ENCODE data around the gene YIF1A.

DNA sequence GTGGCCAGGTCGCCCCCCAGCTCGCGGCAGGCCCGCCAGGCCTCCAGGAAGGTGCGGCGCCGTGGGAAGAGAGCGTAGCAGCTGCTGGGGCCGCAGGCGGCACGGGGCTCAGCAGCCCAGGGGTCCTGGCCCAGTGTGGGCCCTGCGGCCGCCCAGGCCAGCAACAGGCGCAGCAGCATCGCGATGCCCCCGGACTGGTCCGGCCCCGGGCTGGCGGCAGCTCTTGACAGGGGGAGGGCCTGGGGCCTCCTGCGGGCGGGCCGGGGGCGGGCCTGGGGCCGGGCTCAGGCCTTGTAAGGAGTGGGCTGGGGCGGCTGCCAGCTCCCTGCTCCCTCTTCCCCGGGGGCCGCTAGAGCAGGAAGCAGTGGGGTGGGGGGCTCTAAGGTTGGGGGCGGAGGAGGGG, 27.9 kb upstream of the YIF1A start, which contains the start of gene CD248:
- no peak for TF ChIP-seq CTCF (IDR thresholded peaks at IDR 0.05; ENCODE audit: borderline replicate concordance, extremely low read depth, low read length, poor library complexity, severe bottlenecking)
- no peak for TF ChIP-seq EZH2 (IDR thresholded peaks at IDR 0.05; ENCODE audit: borderline replicate concordance, low read depth, low read length, severe bottlenecking)

All from DND-41 (cell line).